ENCODE data around the gene DSTN.

DNA sequence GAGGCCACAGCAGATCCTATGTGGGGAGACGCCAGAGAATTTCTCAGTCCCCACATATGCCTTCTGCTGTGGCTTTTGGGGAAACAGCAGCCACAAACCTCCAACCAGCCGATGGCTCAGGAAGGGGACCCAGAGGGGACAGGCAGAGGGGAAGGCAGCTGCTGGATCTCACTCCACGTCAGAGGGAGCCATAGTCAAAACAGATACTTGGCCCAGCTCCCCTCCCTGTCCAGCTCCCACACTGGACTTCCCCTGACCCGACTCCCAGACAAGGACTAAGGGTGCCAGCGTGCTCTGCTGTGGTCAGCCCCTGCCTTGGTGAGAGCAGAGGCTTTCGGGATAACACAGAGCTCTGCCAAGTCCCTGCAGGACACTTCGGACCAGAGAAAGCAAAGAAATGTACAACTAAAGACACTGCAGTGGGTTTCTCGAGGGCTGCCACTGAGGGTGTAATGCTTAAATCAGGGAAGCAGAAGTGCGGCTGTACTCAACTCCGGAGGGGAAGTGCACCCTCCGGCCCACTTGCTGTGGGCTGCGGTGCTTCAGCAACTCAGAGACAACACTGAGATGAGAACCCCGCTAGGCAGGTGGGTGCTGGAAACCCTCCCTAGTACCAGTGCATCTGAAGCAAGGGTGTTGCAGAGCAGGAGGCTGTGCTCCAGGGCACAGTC, 64.9 kb downstream of the DSTN start:
- TF ChIP-seq, protein P1, sequence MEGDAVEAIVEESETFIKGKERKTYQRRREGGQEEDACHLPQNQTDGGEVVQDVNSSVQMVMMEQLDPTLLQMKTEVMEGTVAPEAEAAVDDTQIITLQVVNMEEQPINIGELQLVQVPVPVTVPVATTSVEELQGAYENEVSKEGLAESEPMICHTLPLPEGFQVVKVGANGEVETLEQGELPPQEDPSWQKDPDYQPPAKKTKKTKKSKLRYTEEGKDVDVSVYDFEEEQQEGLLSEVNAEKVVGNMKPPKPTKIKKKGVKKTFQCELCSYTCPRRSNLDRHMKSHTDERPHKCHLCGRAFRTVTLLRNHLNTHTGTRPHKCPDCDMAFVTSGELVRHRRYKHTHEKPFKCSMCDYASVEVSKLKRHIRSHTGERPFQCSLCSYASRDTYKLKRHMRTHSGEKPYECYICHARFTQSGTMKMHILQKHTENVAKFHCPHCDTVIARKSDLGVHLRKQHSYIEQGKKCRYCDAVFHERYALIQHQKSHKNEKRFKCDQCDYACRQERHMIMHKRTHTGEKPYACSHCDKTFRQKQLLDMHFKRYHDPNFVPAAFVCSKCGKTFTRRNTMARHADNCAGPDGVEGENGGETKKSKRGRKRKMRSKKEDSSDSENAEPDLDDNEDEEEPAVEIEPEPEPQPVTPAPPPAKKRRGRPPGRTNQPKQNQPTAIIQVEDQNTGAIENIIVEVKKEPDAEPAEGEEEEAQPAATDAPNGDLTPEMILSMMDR (conservative IDR thresholded peaks at IDR 0.05; ENCODE audit: low read length) = no peak
- TF ChIP-seq EZH2phosphoT487 (IDR thresholded peaks at IDR 0.05; ENCODE audit: borderline replicate concordance, low read depth, low read length) = no peak

Measured in OCI-LY7 (cell line).